Esophagus squamous epithelium (tissue), 4 donors: ENCODE measurements around the gene TOX2.

Experiments used
- CTCF ChIP-seq, 6 experiments: fragments of 450-650 bp in 4 of 6; fragments of 200-600 bp in 2 of 6; sonication (generic) in 2 of 6; IDR thresholded peaks; one replicate each; pipeline ENCODE4 v1.5.1; 2016 to 2019; ENCODE audit warnings: antibody characterized with exemption in 6 of 6, mild to moderate bottlenecking in 4 of 6, moderate library complexity in 4 of 6
- POLR2A ChIP-seq, 4 donors: fragments of 450-650 bp; IDR thresholded peaks; one replicate each; pipeline ENCODE4 v1.6.1; 2017; ENCODE audit warnings: antibody characterized with exemption in 4 of 4, mild to moderate bottlenecking in 4 of 4, moderate library complexity in 3 of 4

GRCh38 chr20:44115762-44116644 lies 201.4 kb downstream of the TOX2 start:
- no peak for TF ChIP-seq POLR2A (IDR thresholded peaks at IDR 0.05)
- no peak for TF ChIP-seq CTCF (IDR thresholded peaks at IDR 0.05)
